Testis (tissue), 3 donors: Measurements from ENCODE around the gene IFNG. TPM values are rescaled to one million over a fixed set of nuclear protein-coding genes. Genes with fewer than 3 reads are reported as not detected.

Experiments
- DNase-seq: peaks from one replicate; pipeline ENCODE4 v3.0.0-alpha.2; 2019
- H3K27ac ChIP-seq, 2 donors: fragments of 200-600 bp; sonication (generic); one replicate each; pipeline ENCODE4 v1.5.1; 2019
- H3K27me3 ChIP-seq: fragments of 200-600 bp; sonication (generic); one replicate; pipeline ENCODE4 v1.5.1; 2019
- H3K36me3 ChIP-seq: fragments of 200-600 bp; sonication (generic); one replicate; pipeline ENCODE4 v1.5.1; 2017; ENCODE audit warnings: low read depth; ENCODE audit errors: missing control alignments
- H3K4me1 ChIP-seq: fragments of 200-600 bp; sonication (generic); one replicate; pipeline ENCODE4 v1.5.1; 2019
- H3K4me3 ChIP-seq, 2 donors: fragments of 200-600 bp; sonication (generic); one replicate each; pipeline ENCODE4 v1.5.1; 2017 to 2019
- H3K9me3 ChIP-seq: fragments of 200-600 bp; sonication (generic); one replicate; pipeline ENCODE4 v1.5.1; 2017
- CTCF ChIP-seq, 3 experiments: fragments of 450-650 bp in 2 of 3; fragments of 200-600 bp in 1 of 3; sonication (generic) in 1 of 3; IDR thresholded peaks; one replicate each; pipeline ENCODE4 v1.5.1; 2016 to 2019; ENCODE audit warnings: antibody characterized with exemption in 3 of 3, mild to moderate bottlenecking in 2 of 3, moderate library complexity in 1 of 3
- POLR2A ChIP-seq: fragments of 450-650 bp; IDR thresholded peaks from one replicate; pipeline ENCODE4 v1.6.1; 2017; ENCODE audit warnings: antibody characterized with exemption, mild to moderate bottlenecking, moderate library complexity
- WGBS, 2 donors: methylation state at CpG; one replicate each; pipeline ENCODE4 v1.1.5; 2018; 5-methylcytosine and 5-hydroxymethylcytosine counted together
- intact Hi-C: fragments of 100-400 bp; cut with DNase I; formaldehyde crosslinking; loops from one replicate; pipeline ENCODE4 v1.15.1; 2023; ENCODE audit warnings: low total_unique reads
- polyA plus RNA-seq: library from polyadenylated mRNA; stranded (reverse); fragments of 350-450 nt; fragmentation: Illumina TruSeq; extraction: RNeasy Lipid Tissue Mini Kit (QIAGEN cat#74804); gene quantifications from one replicate; pipeline ENCODE4 v1.2.3, GENCODE V29; 2014; ENCODE audit warnings: low read depth, low replicate concordance; ENCODE audit not compliant: insufficient read depth
- total RNA-seq, 2 donors: library from RNA; depleted of rRNA; stranded (reverse); fragments of >200 nt; gene quantifications; one replicate each; pipeline ENCODE4 v1.2.3, GENCODE V29; 2016

IFNG gene
- total and polyA plus RNA-seq, 3 donors from 2014 or later = 0.26 TPM; not detected in 2

DNA sequence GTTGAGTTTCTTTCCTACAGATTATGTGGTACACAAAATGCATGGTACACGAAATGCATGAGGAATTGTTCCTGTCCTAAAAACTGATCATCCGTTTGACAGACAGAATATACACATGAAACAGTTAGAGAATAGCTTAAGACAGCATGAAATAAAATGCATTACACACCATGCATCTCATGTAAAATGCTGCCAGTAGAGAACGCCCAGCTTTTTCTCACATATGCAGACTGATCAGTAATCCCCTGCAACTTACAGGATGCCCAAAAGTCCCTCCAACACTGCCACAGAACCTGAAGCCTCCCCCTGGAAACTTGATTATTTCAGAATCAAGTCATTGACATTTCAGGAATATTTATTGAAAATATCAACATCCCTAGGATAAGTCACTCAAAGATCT, 24.0 kb downstream of the IFNG start:
- Histone ChIP-seq H3K4me3 (no peak overlapping the region), H3K27ac (no peak overlapping the region), H3K9me3 (no peaks in the 10 kb centered on the region), H3K4me1 (no peaks in the 10 kb centered on the region), H3K27me3 (no peaks in the 10 kb centered on the region), H3K36me3 (no peaks in the 10 kb centered on the region)
- DNase-seq = no peak
- intact Hi-C loops = no loop called here
- 85 to 87% methylated on average over 3 of the region's 3 CpGs for WGBS, 2 donors
- TF ChIP-seq POLR2A = no peak
- TF ChIP-seq CTCF (IDR thresholded peaks at IDR 0.05) = no peak

DNA sequence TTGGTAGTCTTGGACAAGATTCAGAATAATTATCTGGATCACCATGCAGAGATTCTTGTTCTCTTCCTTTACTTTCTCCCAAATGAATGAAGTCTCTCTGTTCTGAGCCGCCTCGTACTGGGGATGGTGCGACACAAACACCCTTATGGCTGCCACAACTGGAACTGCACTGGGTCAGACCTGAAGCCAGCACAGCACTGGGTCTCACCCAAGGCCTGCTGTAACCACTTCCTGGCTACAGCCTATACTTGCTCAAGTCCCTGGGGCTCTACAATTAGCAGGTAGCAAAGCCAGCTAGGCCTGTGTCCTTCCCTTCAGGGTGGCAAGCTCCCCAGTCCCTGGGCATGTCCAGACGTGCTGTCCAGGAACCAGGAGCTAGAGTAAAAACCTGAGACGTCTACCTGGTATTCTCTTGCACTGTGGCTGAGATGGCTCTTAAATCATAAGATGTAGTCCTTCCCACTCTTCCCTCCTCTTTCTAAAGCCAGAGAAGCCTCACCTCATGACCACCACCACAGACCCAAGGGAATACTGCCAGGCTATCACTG, 27.6 kb downstream of the IFNG start:
- no peaks in the 10 kb centered on the region for H3K36me3 ChIP-seq
- WGBS, 2 donors = 79 to 82% methylated on average over 5 of the region's 5 CpGs
- no peak overlapping the region for H3K4me3 ChIP-seq
- H3K4me1 ChIP-seq = no peaks in the 10 kb centered on the region
- intact Hi-C loops = no loop called here
- no peaks in the 10 kb centered on the region for H3K9me3 ChIP-seq
- H3K27ac ChIP-seq = no peak overlapping the region
- no peak for DNase-seq
- TF ChIP-seq CTCF (IDR thresholded peaks at IDR 0.05) (no peak), POLR2A (no peak)
- no peaks in the 10 kb centered on the region for H3K27me3 ChIP-seq

DNA sequence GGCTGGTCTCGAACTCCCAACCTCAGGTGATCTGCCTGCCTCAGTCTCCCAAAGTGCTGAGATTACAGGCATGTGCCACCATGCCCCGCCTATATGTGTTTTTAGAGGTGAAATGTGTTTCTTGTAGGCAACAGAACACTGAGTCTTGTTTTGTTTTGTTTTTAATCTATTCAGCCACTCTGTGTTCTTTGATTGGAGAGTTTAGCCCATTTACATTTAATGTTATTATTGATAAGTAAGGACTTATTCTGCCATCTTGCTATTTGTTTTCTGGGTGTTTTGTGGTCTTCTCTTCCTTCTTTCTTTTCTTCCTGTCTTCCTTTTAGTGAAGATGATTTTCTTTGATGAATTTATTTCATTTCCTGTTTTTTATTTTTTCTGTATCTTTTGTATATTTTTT, 29.6 kb downstream of the IFNG start:
- TF ChIP-seq CTCF (IDR thresholded peaks at IDR 0.05) (no peak), POLR2A (no peak)
- H3K9me3 ChIP-seq = no peaks in the 10 kb centered on the region
- H3K36me3 ChIP-seq = no peaks in the 10 kb centered on the region

DNA sequence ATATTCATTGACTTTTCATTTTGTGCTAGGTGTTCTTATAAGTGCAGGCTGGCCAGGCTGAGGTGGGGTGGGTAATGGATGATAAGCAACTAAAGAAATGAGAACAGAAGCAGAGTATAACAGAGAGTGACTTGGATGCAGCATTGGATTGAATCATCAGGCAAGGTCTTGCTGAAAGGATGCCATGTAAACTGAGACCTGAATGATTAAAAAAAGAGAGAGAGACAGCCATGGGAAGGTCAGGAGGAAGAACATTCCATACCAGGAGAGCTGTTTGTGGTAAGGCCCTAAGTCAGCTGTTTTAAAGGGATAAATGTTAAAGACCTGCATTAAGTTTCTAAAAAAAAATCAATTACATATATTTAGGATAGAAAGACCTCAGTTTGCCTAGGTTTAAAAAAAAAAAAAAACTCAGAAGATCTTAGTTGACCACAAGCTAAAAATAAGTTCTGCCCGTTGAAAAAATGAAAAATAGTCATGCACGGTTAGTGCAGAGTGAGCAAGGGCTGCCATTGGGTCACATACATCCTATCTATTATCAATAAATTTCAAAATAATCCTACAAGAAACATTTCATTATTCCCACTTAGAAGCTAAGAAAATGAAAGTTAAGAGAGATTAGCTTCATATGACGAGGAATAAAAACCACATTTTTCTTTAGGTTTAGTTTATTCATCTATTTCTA, 37.2 kb downstream of the IFNG start:
- 78 to 79% methylated on average over 3 of the region's 3 CpGs for WGBS, 2 donors
- no peaks in the 10 kb centered on the region for H3K27me3 ChIP-seq
- H3K9me3 ChIP-seq = no peaks in the 10 kb centered on the region
- no peak overlapping the region for H3K27ac ChIP-seq
- no peak overlapping the region for H3K4me3 ChIP-seq
- intact Hi-C loops = no loop called here
- no peak for TF ChIP-seq POLR2A
- H3K36me3 ChIP-seq = no peaks in the 10 kb centered on the region
- H3K4me1 ChIP-seq = no peaks in the 10 kb centered on the region
- no peak for DNase-seq

More for the DNA sequence above, 29.6 kb downstream of the IFNG start:
- intact Hi-C loops = no loop called here
- WGBS, 2 donors = 88% methylated on average over 2 of the region's 2 CpGs
- no peak for DNase-seq
- Histone ChIP-seq H3K27ac (no peak overlapping the region), H3K4me3 (no peak overlapping the region), H3K27me3 (no peaks in the 10 kb centered on the region), H3K4me1 (no peaks in the 10 kb centered on the region)

GRCh38 chr12:68121143-68121542, 38.4 kb downstream of the IFNG start:
- H3K27me3 ChIP-seq = no peaks in the 10 kb centered on the region

More at GRCh38 chr12:68121143-68121542, 38.4 kb downstream of the IFNG start:
- no peak overlapping the region for H3K27ac ChIP-seq
- H3K4me3 ChIP-seq = no peak overlapping the region
- intact Hi-C loops = no loop called here
- no peaks in the 10 kb centered on the region for H3K36me3 ChIP-seq
- H3K4me1 ChIP-seq = no peaks in the 10 kb centered on the region
- WGBS, 2 donors = 90 to 91% methylated on average over 1 of the region's 1 CpG
- TF ChIP-seq CTCF (IDR thresholded peaks at IDR 0.05) = no peak
- TF ChIP-seq POLR2A = no peak
- DNase-seq = no peak
- no peaks in the 10 kb centered on the region for H3K9me3 ChIP-seq
